ENCODE measurements around the gene RHO.

Gene RHO

GRCh38 chr3:129506231-129506742, 22.2 kb upstream of the RHO start:
- Histone ChIP-seq H3K4me2 (ENCODE audit: low read depth, low read length, poor library complexity, severe bottlenecking) (no peak overlapping the region), H3K9ac (ENCODE audit: low read depth, low read length, poor library complexity, severe bottlenecking) (no peak overlapping the region), H3K79me2 (ENCODE audit: insufficient read depth, low read length) (no peaks in the 10 kb centered on the region), H3K4me1 (ENCODE audit: insufficient read depth, low read length, poor library complexity, severe bottlenecking) (peaks cover 6% of the 10 kb centered on the region), H3K27me3 (ENCODE audit: insufficient read depth, low read length, poor library complexity, severe bottlenecking) (no peaks in the 10 kb centered on the region), H4K20me1 (ENCODE audit: insufficient read depth, low read length, poor library complexity, severe bottlenecking) (no peaks in the 10 kb centered on the region), H3K4me3 (ENCODE audit: low read length, poor library complexity, severe bottlenecking) (no peak overlapping the region), H3K36me3 (ENCODE audit: insufficient read depth, low read length) (no peaks in the 10 kb centered on the region; the same call in 1 of the 2 replicates), H3F3A (ENCODE audit: low read depth) (no peaks in the 10 kb centered on the region), H3K9me3 (ENCODE audit: insufficient read depth, low read depth, low read length) (no peaks in the 10 kb centered on the region), H3K9me2 (replicated peaks; ENCODE audit: low read depth, low read length) (no peaks in the 10 kb centered on the region), H2AFZ (ENCODE audit: low read length) (no peak overlapping the region)
- TF ChIP-seq CTCF (conservative IDR thresholded peaks at IDR 0.05; ENCODE audit: low read length) = no peak
- TF ChIP-seq EZH2phosphoT487 (IDR thresholded peaks at IDR 0.05; ENCODE audit: borderline replicate concordance) = no peak

- no peaks in the 10 kb centered on the region for H3K9me2 ChIP-seq (replicated peaks; ENCODE audit: low read depth, low read length)
- H3F3A ChIP-seq (ENCODE audit: low read depth) = no peaks in the 10 kb centered on the region
- no peak overlapping the region for H2AFZ ChIP-seq (ENCODE audit: low read length)
- H4K20me1 ChIP-seq (ENCODE audit: insufficient read depth, low read length, poor library complexity, severe bottlenecking) = no peaks in the 10 kb centered on the region
- no peaks in the 10 kb centered on the region for H3K27me3 ChIP-seq (ENCODE audit: insufficient read depth, low read length, poor library complexity, severe bottlenecking)
- no peak for TF ChIP-seq CTCF (conservative IDR thresholded peaks at IDR 0.05; ENCODE audit: low read length)
- H3K9me3 ChIP-seq (ENCODE audit: insufficient read depth, low read depth, low read length) = no peaks in the 10 kb centered on the region
- H3K9ac ChIP-seq (ENCODE audit: low read depth, low read length, poor library complexity, severe bottlenecking) = no peak overlapping the region
- H3K4me2 ChIP-seq (ENCODE audit: low read depth, low read length, poor library complexity, severe bottlenecking) = no peak overlapping the region
- peaks cover 6% of the 10 kb centered on the region for H3K4me1 ChIP-seq (ENCODE audit: insufficient read depth, low read length, poor library complexity, severe bottlenecking)
- no peak overlapping the region for H3K4me3 ChIP-seq (ENCODE audit: low read length, poor library complexity, severe bottlenecking)
- no peaks in the 10 kb centered on the region for H3K79me2 ChIP-seq (ENCODE audit: insufficient read depth, low read length)
- H3K36me3 ChIP-seq (ENCODE audit: insufficient read depth, low read length) = no peaks in the 10 kb centered on the region; the same call in 1 of the 2 replicates
Measured at GRCh38 chr3:129507181-129507831, 21.1 kb upstream of the RHO start.

GRCh38 chr3:129512595-129512994, 15.8 kb upstream of the RHO start:
- H3K9me3 ChIP-seq (ENCODE audit: insufficient read depth, low read depth, low read length) = no peaks in the 10 kb centered on the region
- TF ChIP-seq EZH2phosphoT487 (IDR thresholded peaks at IDR 0.05; ENCODE audit: borderline replicate concordance) (no peak), CTCF (conservative IDR thresholded peaks at IDR 0.05; ENCODE audit: low read length) (no peak)
- H3K4me2 ChIP-seq (ENCODE audit: low read depth, low read length, poor library complexity, severe bottlenecking) = no peak overlapping the region
- H3K27me3 ChIP-seq (ENCODE audit: insufficient read depth, low read length, poor library complexity, severe bottlenecking) = no peaks in the 10 kb centered on the region
- H2AFZ ChIP-seq (ENCODE audit: low read length) = no peak overlapping the region
- no peak overlapping the region for H3K4me3 ChIP-seq (ENCODE audit: low read length, poor library complexity, severe bottlenecking)
- H3F3A ChIP-seq (ENCODE audit: low read depth) = no peaks in the 10 kb centered on the region
- no peaks in the 10 kb centered on the region for H3K79me2 ChIP-seq (ENCODE audit: insufficient read depth, low read length)
- no peaks in the 10 kb centered on the region for H4K20me1 ChIP-seq (ENCODE audit: insufficient read depth, low read length, poor library complexity, severe bottlenecking)
- no peak overlapping the region for H3K9ac ChIP-seq (ENCODE audit: low read depth, low read length, poor library complexity, severe bottlenecking)
- peaks cover 5% of the 10 kb centered on the region for H3K4me1 ChIP-seq (ENCODE audit: insufficient read depth, low read length, poor library complexity, severe bottlenecking)
- no peaks in the 10 kb centered on the region for H3K9me2 ChIP-seq (replicated peaks; ENCODE audit: low read depth, low read length)
- H3K36me3 ChIP-seq (ENCODE audit: insufficient read depth, low read length) = no peaks in the 10 kb centered on the region; the same call in 1 of the 2 replicates
